ENCODE results near the gene KCNJ1. TPM values are rescaled to one million over a fixed set of nuclear protein-coding genes. Genes with fewer than 3 reads are reported as not detected.

KCNJ1 gene
- total RNA-seq, 2 donors from 2014 or later = not detected

- H3K4me1 ChIP-seq = peaks cover 0 to 11% of the 10 kb centered on the region in 2 donors
- no peak for DNase-seq (ENCODE audit: low spot score)
- no peak for TF ChIP-seq CTCF (IDR thresholded peaks at IDR 0.05)
- H3K36me3 ChIP-seq = no peaks in the 10 kb centered on the region
- H3K9me3 ChIP-seq = no peaks in the 10 kb centered on the region
- no peak overlapping the region for H3K4me3 ChIP-seq
- H3K27me3 ChIP-seq = no peaks in the 10 kb centered on the region
- peak overlapping the region; percentile 10 to 21 for H3K27ac ChIP-seq
Measured at GRCh38 chr11:128835741-128836430, 31.2 kb downstream of the KCNJ1 start.

GRCh38 chr11:128834157-128834556 is 32.9 kb downstream of the KCNJ1 start:
- no peak overlapping the region for H3K4me3 ChIP-seq
- peaks cover 0 to 11% of the 10 kb centered on the region in 2 donors for H3K4me1 ChIP-seq
- H3K27ac ChIP-seq = no peak overlapping the region
- no peak for TF ChIP-seq CTCF (IDR thresholded peaks at IDR 0.05)
- no peaks in the 10 kb centered on the region for H3K9me3 ChIP-seq
- no peaks in the 10 kb centered on the region for H3K27me3 ChIP-seq
- DNase-seq (ENCODE audit: low spot score) = no peak
- no peaks in the 10 kb centered on the region for H3K36me3 ChIP-seq

GRCh38 chr11:128832121-128832497 is 35.0 kb downstream of the KCNJ1 start:
- Histone ChIP-seq H3K27me3 (no peaks in the 10 kb centered on the region), H3K27ac (no peak overlapping the region), H3K36me3 (no peaks in the 10 kb centered on the region), H3K4me3 (no peak overlapping the region), H3K9me3 (no peaks in the 10 kb centered on the region), H3K4me1 (peaks cover 0 to 11% of the 10 kb centered on the region in 2 donors)
- DNase-seq (ENCODE audit: low spot score) = no peak
- TF ChIP-seq CTCF (IDR thresholded peaks at IDR 0.05) = no peak

- H3K9me3 ChIP-seq = no peaks in the 10 kb centered on the region
- H3K27ac ChIP-seq = no peak overlapping the region
- H3K36me3 ChIP-seq = no peaks in the 10 kb centered on the region
- peaks cover 0 to 11% of the 10 kb centered on the region in 2 donors for H3K4me1 ChIP-seq
- peak; percentile 78 to 94 for TF ChIP-seq CTCF (IDR thresholded peaks at IDR 0.05)
- peak overlapping the region in 1 of 2 donors; percentile 14 for H3K4me3 ChIP-seq
- peak; percentile 89 for DNase-seq (ENCODE audit: low spot score)
- H3K27me3 ChIP-seq = no peaks in the 10 kb centered on the region
Measured at GRCh38 chr11:128831174-128832120, 35.6 kb downstream of the KCNJ1 start.

GRCh38 chr11:128830290-128831173 is 36.6 kb downstream of the KCNJ1 start:
- Histone ChIP-seq H3K4me1 (peaks cover 0 to 4% of the 10 kb centered on the region in 2 donors), H3K9me3 (no peaks in the 10 kb centered on the region), H3K27me3 (no peaks in the 10 kb centered on the region), H3K4me3 (peak overlapping the region in 1 of 2 donors; percentile 14), H3K36me3 (no peaks in the 10 kb centered on the region), H3K27ac (no peak overlapping the region)
- no peak for DNase-seq (ENCODE audit: low spot score)
- TF ChIP-seq CTCF (IDR thresholded peaks at IDR 0.05) = no peak
